Raji (cell line): ENCODE data around the gene GPC5.

Experiments used
- POLR2A ChIP-seq: IDR thresholded peaks from 2 replicates; pipeline ENCODE4 v1.6.1; 2011; ENCODE audit warnings: low read depth, low read length, control low read depth; ENCODE audit not compliant: insufficient read depth

GPC5 gene

GRCh38 chr13:92300651-92301050 is 902.2 kb downstream of the GPC5 start:
- TF ChIP-seq POLR2A, result no peak

GRCh38 chr13:92303428-92303827 is 905.0 kb downstream of the GPC5 start:
- no peak for TF ChIP-seq POLR2A

- no peak for TF ChIP-seq POLR2A
Measured at GRCh38 chr13:92307752-92308151, 909.3 kb downstream of the GPC5 start.

- TF ChIP-seq POLR2A, result no peak
Measured at GRCh38 chr13:92312823-92313222, 914.4 kb downstream of the GPC5 start.

- TF ChIP-seq POLR2A, result no peak
Measured at GRCh38 chr13:92313382-92313781, 915.0 kb downstream of the GPC5 start.

DNA sequence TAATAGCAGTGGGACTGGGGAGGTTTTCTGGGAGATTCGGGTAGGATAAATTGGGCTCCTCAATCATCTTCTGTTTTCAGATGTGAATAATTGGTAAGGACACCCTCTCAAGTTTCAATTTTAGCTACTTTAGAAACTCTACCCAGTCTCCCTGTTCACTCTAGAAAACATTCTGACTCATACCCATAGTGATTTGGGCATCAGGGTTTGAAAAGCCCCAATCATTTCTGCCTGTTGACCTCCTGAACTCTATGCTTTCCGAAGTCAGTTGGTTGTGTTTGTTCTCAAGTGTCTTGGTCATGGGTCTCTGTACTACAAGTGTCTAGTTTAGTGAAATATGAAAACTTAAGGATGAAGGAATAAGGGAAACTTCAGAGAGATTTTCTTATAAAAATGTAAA is 916.8 kb downstream of the GPC5 start:
- no peak for TF ChIP-seq POLR2A

DNA sequence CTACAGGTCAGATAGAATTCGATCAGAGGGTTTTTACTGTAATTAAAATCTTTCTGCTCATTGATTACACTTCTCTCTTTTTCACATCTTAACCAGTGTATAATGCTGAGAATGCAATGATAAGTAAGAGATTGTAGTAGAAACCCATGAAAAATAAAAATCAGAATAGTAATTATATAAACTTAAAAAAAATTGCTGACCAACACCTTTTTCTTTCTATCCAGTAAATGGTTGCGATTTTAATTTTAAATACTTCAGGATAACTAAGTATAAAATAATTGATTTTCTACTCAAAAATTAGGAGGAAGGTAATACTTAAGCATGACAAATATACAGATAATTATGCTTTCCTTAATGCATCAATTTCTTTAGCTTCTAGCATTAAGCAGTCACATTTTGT is 917.6 kb downstream of the GPC5 start:
- TF ChIP-seq POLR2A, result no peak

- TF ChIP-seq POLR2A, result no peak
Measured at GRCh38 chr13:92317066-92317465, 918.6 kb downstream of the GPC5 start.

GRCh38 chr13:92320323-92320722 is 921.9 kb downstream of the GPC5 start:
- no peak for TF ChIP-seq POLR2A

GRCh38 chr13:92321174-92321573 is 922.8 kb downstream of the GPC5 start:
- no peak for TF ChIP-seq POLR2A

GRCh38 chr13:92345627-92346026 is 947.2 kb downstream of the GPC5 start:
- no peak for TF ChIP-seq POLR2A

DNA sequence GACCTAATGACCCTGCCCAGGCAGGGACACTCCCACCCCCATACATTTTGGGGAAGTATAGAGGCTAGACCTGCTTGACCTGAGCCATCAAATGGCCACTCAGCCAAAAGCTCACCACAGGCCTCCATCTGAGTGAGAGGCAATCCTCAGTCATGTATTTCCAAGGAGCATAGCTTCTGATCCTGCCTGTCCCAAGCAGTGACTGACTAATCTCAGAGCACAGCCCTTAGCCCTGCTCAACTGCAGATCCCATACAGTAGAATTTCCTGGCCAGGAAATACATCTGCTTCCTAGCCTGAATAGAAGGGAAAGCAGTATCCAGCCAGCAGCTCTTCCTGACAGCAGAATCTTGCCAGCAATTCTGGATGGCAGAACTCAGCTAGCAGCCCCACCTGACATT is 947.6 kb downstream of the GPC5 start:
- TF ChIP-seq POLR2A, result no peak

DNA sequence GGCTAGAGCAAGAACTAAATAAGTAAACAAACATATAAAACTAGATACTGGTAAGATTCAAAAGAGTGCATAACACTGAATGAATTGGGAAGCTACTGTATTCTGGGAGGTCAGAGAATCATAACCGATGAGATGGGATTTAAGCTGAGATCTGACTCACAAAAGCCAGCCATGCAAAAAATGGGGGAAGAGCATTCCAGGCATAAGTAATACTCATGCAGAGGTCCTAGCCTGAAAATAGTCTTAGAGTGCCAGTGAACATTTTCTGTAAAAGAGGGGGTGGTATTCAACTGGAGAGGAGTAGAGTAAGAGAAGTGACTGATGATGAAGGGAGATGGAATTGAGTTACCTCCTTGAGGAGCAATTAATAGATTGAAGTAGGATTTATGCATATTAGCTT is 956.2 kb downstream of the GPC5 start:
- no peak for TF ChIP-seq POLR2A

DNA sequence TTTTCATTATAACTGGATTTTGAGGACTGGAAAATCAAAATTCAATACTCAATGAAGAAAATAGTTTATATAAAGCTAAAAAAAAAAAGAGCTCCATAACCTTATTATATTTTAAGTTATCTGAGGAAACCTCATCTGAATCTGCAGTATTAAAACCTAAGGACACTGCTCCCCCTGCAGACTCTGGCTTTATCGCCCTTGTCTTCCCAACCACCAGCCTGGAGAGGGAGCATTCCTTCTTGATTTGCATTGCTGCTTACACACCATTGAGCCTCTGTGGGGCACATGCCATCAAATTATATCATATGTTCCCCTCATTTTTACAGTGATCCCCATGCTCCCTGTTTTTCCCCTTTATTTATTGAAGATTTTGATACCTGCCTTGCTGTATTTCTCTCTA is 956.8 kb downstream of the GPC5 start:
- TF ChIP-seq POLR2A, result no peak

GRCh38 chr13:92362717-92363116 is 964.3 kb downstream of the GPC5 start:
- TF ChIP-seq POLR2A, result no peak

GRCh38 chr13:92365904-92366303 is 967.5 kb downstream of the GPC5 start:
- TF ChIP-seq POLR2A, result no peak

DNA sequence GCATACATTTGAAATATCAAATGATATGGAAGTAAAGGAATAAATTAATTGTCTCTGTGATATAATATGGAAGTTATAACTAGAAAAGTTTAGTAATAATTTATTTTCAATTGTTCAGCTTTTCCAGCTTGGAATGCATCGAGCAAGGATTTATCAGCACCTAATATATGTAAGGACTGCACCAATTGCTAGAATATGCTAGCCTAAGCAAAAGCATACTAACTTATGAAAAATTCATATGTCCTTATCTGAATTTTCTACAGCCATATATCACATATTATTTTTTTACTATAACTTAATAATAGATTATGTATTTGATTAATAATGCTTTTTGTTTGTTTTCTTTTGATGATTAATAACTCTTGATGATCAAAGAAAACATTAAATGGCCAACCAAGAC is 979.0 kb downstream of the GPC5 start:
- TF ChIP-seq POLR2A, result no peak

DNA sequence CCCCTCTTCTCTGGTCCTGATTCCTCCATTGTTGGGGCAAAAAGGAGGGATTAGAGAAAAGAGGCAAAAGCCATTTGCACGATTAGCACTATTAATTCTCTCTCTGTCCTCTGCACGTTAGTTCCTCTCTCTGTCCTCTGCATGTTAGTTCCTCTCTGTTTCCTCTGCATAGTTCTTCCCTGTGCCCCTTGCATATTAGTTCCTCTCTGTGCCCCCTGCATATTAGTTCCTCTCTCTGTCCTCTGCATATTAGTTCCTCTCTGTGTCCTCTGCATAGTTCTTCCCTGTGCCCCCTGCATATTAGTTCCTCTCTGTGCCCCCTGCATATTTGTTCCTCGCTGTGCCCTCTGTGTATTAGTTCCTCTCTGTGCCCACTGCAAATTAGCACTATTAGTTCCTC is 981.0 kb downstream of the GPC5 start:
- TF ChIP-seq POLR2A, result peak; percentile 31; the same call in 1 of the 2 replicates
